ENCODE results near the gene PICK1. TPM values are rescaled to one million over a fixed set of nuclear protein-coding genes. Genes with fewer than 3 reads are reported as not detected.

PICK1 gene
- total RNA-seq, 2 experiments from 2014 or later = 13.9 to 14.9 TPM

DNA sequence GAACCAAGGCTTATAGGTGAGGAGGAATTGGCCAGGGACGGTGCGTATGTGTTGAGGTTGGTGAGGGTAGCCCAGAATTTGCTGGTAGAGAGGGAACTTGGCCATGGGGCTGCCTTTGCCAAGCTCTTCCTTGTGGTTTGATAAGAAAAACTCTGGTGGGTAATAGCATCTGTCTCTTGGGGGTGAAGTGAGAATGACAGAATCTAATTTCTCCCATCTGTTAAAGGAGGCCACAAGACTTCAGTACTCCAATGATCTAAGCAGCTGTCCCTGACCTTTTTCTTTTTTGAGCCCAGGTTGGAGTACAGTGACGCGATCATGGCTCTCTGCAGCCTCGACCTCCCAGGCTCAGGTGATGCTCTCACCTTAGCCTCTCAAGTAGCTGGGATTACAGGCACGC lies 36.0 kb upstream of the PICK1 start:
- CTCF ChIA-PET = no interaction called here
- no peaks in the 10 kb centered on the region for H3K36me3 Mint-ChIP-seq (ENCODE audit: low read depth)
- no peak overlapping the region for H3K4me3 Mint-ChIP-seq
- TF ChIP-seq, protein P1, sequence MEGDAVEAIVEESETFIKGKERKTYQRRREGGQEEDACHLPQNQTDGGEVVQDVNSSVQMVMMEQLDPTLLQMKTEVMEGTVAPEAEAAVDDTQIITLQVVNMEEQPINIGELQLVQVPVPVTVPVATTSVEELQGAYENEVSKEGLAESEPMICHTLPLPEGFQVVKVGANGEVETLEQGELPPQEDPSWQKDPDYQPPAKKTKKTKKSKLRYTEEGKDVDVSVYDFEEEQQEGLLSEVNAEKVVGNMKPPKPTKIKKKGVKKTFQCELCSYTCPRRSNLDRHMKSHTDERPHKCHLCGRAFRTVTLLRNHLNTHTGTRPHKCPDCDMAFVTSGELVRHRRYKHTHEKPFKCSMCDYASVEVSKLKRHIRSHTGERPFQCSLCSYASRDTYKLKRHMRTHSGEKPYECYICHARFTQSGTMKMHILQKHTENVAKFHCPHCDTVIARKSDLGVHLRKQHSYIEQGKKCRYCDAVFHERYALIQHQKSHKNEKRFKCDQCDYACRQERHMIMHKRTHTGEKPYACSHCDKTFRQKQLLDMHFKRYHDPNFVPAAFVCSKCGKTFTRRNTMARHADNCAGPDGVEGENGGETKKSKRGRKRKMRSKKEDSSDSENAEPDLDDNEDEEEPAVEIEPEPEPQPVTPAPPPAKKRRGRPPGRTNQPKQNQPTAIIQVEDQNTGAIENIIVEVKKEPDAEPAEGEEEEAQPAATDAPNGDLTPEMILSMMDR (IDR thresholded peaks at IDR 0.05) = no peak
- intact Hi-C loops (cut with micrococcal nuclease) = no loop called here
- POLR2A ChIA-PET = no interaction called here
- no peak overlapping the region for H3K27ac Mint-ChIP-seq
- ATAC-seq (no peak), DNase-seq (no peak)
- H3K4me1 Mint-ChIP-seq (ENCODE audit: low read depth) = peaks cover 2% of the 10 kb centered on the region
- H3K27me3 Mint-ChIP-seq = no peaks in the 10 kb centered on the region
- no peaks in the 10 kb centered on the region for H3K9me3 Mint-ChIP-seq

DNA sequence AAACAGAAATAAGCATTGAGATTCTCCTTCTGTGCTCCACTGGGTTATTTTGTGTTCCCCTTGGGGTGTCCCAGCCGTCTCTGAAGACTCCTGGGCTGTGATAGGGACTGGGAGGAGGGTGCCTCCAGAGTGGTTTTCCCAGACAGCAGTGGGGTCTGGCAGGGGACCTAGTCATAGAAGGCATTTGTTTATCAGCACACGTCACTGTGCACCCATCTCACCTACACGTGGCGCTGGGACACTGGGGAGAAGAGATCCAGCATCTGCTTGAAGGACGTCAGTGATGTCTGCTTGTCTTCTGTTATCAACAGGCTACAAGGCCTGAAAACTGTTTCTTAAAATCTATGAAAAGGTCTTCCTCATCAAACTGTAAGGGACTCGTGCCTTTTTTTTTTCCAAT lies 34.2 kb upstream of the PICK1 start:
- TF ChIP-seq, protein P1 (IDR thresholded peaks at IDR 0.05) = no peak
- Mint-ChIP-seq H3K27ac (no peak overlapping the region), H3K9me3 (no peaks in the 10 kb centered on the region), H3K4me1 (ENCODE audit: low read depth) (no peaks in the 10 kb centered on the region), H3K36me3 (ENCODE audit: low read depth) (no peaks in the 10 kb centered on the region), H3K4me3 (no peak overlapping the region), H3K27me3 (no peaks in the 10 kb centered on the region)
- no peak for ATAC-seq
- ChIA-PET POLR2A (no interaction called here), CTCF (no interaction called here)
- no peak for DNase-seq
- intact Hi-C loops (cut with micrococcal nuclease) = no loop called here

DNA sequence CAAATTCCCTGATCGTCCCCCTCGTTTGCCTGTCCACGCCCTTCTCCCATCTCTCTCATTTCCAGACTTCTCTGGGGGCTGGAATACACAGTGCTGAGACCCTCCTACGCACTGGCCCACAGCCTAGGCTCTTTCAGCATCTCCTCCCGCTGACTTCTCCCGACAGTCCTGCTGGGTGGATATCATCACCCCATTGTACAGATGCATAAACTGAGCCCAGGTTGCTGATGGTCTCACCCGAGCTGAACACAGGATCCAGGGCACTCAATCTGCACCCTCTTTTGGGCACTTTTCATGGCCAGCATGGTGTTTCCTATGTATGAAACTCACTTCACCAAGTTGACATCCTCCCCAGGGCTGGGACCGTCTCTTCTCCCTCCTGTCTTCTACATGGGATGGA lies 31.7 kb upstream of the PICK1 start:
- Mint-ChIP-seq H3K27ac (no peak overlapping the region), H3K27me3 (no peaks in the 10 kb centered on the region), H3K4me3 (no peak overlapping the region), H3K4me1 (ENCODE audit: low read depth) (no peaks in the 10 kb centered on the region), H3K9me3 (no peaks in the 10 kb centered on the region), H3K36me3 (ENCODE audit: low read depth) (no peaks in the 10 kb centered on the region)
- ChIA-PET POLR2A (no interaction called here), CTCF (no interaction called here)
- DNase-seq (no peak), ATAC-seq (no peak)
- intact Hi-C loops (cut with micrococcal nuclease) = no loop called here
- TF ChIP-seq, protein P1 (IDR thresholded peaks at IDR 0.05) = no peak

DNA sequence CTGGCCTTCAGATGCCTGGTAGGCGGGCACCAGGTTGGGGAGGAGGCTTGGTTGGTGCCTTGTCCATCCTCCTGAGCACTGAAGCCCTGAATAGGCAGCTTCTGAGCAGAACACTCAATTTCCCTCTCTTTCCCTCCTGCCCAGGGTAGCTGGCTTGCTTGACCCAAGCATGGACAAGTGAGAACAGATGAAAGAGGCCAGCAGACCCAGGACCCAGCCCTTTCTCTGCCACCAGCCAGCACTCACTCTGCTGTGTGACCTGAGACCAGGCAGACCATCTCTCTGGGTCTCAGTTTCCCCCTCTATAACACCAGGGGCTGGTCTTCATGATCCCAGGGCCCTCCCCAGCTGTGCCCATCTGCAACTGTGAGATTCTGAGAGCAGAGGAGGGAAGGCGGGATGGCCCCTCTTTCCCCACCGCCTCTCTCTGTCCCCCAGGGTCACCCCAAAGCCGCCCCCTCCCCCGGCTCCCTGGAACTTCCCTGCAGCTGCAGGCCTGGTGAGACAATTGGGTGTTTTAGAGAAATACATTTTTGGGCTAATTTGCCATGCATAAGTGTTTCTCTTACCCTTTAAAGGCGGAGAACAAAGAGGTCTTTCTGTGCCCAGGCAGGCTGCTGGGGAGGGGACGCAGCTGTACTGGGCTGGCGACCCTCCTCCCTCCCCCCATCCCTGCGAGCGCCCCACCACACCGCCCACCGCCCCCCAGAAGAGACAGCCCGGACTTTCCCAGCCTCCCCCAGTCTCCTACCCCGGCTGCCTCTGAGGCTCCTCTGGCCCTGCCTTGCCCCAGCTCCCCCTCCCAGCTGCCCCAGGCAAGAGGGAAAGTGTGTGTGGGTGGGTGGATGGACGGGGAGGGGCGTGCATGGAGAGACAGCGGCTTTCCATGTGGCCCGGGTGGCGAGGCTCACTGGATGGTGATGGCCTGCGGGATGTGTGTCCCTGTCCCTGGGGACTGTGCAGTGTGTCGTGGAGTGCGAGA lies 30.8 kb upstream of the PICK1 start:
- no peaks in the 10 kb centered on the region for H3K36me3 Mint-ChIP-seq (ENCODE audit: low read depth)
- H3K4me3 Mint-ChIP-seq = no peak overlapping the region
- intact Hi-C loops (cut with micrococcal nuclease) = no loop called here
- TF ChIP-seq, protein P1 (IDR thresholded peaks at IDR 0.05) = no peak
- no peaks in the 10 kb centered on the region for H3K4me1 Mint-ChIP-seq (ENCODE audit: low read depth)
- H3K27me3 Mint-ChIP-seq = no peaks in the 10 kb centered on the region
- CTCF ChIA-PET = no interaction called here
- no peak overlapping the region for H3K27ac Mint-ChIP-seq
- POLR2A ChIA-PET = no interaction called here
- DNase-seq (no peak), ATAC-seq (no peak)
- H3K9me3 Mint-ChIP-seq = no peaks in the 10 kb centered on the region

DNA sequence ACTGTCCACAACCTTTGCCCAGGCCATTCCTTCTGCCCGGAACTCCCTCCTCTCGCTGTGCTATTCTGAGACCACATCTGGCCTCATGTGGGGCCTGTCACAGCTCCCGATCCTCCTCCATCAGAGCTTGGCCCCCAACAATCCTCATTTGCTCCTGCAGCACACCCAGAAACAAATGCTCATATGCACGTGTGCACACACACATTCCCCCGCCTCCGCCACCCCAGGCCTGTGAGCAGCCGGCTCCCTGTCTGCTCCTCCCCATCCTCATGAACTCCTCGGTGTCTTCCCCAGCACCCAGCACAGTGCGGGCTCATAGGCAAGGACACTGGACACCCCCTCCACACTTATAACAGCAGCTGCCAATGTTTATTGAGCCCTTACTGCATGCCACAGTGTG lies 29.7 kb upstream of the PICK1 start:
- no peak overlapping the region for H3K4me3 Mint-ChIP-seq
- no peak overlapping the region for H3K27ac Mint-ChIP-seq
- POLR2A ChIA-PET = no interaction called here
- CTCF ChIA-PET = no interaction called here
- no peaks in the 10 kb centered on the region for H3K27me3 Mint-ChIP-seq
- intact Hi-C loops (cut with micrococcal nuclease) = no loop called here
- H3K4me1 Mint-ChIP-seq (ENCODE audit: low read depth) = no peaks in the 10 kb centered on the region
- TF ChIP-seq, protein P1 (IDR thresholded peaks at IDR 0.05) = no peak
- DNase-seq = no peak
- H3K9me3 Mint-ChIP-seq = no peaks in the 10 kb centered on the region
- no peaks in the 10 kb centered on the region for H3K36me3 Mint-ChIP-seq (ENCODE audit: low read depth)
- ATAC-seq = no peak
